Measurements from ENCODE around the gene CD300H.
"Not testable (repeated sequence)": the region's sequence is repeated elsewhere in the genome, so short reads cannot be mapped to it uniquely, and the experiment has no call there.

CD300H gene

DNA sequence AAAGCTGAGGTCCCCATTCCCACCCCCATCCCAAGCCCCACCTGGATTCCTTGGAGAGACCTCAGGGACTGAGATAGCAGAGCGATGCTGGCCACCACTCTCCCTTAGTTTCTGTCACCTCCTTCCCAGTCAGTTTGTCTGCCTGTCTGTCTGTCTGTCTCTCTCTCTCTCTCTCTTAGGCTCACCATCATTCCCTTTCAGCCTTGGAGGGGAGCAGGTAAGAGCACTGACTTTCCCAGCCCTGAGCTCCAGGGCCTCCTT, 41.9 kb downstream of the CD300H start:
- DNase-seq, result no peak

DNA sequence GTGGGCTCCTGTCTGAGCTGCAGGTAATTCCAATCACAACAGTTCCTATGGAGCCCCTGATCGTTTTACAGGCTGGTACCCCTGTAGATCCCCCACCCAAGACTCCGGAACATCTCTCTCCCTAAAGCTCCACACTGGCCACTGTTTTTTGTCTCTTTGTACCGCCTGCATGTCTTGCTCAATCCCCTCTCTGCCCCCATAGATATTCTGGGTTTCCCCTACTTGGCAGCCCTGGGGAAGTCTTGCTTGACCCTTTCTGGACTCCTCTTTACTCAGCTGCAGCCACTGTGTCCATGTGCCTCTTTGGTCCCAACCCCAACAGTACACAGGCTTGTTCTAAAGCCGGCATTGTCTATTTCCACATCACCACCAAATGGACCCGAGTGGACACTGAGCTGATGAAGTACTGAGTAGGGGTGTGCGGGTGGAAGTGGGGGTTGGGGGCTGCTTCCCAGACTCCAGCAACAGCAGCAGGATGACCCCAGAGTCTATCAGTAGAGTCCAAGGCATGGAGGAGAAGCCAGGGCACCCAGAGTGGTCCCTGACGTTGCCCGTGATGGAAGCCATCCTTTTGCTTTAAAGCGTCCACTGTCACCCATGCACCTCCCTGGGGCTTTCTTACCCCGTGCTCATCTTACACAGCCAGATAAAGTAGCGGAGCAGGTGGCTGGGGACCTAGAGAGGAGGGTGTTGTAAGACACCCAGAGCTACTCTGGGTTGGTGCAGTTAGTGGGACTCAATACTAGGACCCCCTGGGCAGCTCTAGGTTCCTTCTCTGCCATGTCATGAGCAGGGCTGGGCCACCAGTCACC, 42.5 kb downstream of the CD300H start:
- DNase-seq, result no peak

DNA sequence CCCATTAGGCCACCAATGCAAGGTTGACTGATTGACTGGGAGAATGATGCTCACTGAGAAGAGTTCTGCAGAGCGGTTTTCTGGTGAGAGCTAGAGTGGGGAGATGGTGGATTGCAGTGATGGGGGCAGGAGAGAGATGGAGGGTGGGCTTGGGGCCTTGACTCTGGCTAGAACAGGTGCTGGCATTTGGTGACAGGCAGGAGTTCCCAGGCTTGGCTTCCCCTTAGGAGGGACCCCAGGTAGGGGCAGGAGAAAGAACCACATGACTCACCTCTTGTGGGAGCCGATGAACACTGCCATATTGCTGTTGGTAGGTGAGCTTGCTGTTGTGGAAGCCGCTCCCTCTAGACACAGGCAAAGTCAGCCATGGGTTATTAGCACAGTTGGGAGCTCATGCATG, 44.0 kb downstream of the CD300H start:
- DNase-seq, result no peak

DNA sequence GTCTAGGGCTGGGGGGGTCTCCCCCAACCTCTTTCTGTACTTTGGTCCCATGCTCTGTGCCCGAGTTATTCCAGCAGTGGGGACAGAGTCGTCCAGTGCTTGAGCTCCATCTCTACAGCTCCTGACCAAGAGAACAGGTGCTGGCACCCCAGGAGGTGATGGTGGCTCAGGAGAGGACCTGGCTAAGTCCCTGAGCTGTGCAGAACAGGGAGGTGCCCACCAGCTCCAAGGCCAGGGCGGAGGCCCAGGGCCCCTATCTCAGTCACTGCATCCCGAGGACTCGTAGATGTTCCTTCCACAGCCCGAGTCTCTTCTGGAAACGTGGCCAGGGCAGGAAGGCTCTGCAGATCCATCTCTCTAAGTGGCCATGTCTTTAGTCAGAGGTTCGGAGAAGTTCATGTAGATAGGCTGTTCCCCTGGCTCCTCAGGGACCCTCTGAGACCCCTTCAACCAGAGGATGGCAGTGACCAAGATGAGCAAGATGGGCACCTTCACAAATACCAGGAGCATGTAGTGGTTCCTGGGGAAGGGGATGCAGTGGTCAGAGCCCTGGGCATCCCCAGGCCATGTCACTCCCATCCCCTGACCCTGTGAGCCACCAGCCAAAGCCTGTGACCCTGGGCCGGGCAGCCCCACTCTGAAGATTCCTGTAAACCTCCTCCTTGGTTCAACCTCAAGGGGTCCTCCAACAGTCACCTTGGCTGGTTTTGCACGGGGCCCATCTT, 44.8 kb downstream of the CD300H start:
- DNase-seq, result no peak

DNA sequence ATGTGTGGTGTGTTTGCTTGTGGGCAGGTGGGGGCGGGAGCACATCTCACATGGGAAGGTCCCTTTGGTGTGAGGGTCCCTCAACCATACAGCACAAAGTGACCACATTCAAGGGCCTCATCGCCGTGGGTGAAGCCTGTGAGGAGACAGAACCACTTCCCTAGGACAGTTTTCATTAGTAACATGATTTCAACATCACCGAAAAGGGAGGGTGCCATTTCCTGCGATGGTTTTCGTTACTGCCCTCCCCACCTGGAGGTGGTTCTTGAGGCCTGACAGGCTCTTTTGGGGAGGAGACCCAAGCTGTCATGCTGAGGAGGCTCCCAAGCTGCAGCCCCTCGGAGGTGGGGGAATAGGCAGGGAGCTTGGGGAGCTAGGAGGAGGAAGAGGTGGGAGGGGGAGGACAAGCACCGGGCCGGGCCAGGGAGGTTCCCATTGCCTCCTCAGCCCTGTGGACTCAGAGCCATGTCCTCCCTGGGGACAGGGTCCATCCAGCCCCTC, 45.6 kb downstream of the CD300H start:
- DNase-seq, result no peak

DNA sequence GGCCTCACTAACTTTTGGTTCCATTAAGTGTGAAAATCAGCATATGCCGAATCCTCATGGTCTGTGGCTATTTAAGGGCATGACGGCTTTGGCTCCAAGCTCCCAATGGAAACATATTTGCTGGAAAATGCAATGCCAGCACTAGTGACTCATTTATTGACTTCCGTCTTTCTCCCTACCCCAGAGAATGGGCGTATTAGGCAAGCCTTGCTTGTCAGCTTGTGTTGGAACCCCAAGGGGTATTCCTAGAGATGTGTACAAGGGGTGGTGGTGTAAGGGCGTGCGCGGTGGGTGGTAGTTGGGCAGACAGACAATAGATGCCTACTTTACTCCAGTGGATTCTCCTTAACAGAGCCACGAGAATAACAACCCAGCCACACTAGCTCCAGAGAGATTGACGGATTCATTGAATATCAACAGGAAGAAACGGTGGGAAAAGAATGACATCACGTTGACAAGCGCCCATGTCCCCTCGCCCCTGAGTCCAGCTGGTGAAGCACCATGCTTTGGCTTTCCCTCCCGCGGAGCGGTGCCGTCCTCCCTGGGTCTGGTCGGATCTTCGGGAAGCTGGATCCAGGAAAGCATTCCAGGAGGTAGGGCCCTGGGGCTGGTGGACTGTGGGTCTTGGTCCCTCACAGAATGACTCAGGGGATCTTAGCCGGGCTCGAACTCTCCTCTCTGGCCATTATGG, 46.4 kb downstream of the CD300H start:
- no peak for DNase-seq

DNA sequence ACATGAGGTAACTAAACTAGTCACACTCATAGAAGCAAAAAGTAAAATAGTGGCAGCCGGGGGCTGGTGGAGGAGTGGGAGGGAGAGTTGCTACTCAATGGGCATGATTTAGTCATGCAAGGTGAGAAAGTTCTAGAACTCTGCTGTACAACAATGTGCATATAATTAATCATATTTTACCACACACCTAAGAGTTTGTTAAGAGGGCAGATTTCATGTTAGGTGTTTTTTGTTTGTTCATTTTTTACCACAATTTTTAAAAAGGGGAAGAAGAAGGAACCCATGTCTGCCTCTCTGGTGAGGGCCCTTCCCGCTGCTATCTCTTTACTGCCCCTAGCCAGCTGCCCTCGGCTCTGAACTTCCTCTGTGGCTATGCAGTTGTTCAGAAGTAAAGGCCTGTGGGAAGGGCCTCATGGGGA, 47.3 kb downstream of the CD300H start:
- no peak for DNase-seq

DNA sequence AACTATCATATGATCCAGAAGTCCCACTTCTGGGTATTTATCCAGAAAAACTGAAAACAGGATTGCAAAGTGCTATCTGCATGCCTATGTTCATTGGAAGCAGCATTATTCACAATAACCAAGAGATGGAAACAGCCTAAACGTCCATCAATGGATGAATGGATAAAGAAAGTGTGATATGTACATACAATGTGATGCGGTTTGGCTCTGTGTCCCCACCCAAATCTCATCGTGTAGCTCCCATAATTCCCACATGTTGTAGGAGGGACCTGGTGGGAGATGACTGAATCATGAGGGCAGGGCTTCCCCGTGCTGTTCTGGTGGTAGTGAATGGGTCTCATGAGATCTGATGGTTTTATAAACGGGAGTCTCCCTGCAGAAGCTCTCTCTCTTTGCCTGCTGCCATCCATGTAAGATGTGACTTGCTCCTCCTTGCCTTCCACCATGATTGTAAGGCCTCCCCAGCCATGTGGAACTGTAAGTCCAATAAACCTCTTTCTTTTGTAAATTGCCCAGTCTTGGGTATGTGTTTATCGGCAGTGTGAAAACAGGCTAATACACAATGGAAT, 48.8 kb downstream of the CD300H start:
- not testable (repeated sequence) for DNase-seq

DNA sequence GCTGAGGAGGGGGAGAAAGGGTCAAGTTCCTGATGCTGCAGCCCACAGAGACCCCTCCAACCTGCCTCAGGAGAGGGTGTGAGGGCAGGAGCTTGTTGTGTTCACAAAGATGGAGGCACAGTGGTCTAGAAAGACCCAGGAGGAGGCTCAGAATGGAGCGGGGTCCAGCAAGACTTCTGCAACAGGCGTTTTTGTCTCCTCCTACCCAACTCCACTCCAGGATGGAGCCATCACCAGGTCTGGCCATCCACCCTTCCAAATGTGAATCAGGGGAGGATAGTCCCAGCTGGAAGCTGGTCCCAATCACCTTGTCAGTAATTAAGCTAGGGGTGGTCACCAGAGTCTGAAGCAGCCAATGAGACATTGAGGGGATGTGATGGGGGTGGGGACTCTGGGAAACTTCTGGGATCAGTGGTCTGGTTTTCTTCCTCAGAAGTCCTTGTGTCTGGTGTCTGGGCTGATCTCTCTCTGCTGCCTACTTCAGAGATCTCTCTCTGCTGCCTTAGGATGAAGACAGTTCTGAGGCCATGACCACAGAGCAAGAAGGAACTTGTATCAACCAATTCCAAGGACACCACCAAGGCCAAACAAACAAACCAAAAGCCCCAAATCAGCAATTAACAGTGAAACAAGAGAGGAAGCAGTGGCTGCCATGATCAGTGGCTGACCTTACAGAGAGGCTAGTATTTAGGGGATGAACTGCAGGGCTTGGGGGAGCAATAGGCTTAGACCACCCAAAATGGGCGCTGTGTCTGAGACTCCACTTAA, 50.6 kb downstream of the CD300H start:
- DNase-seq, result no peak

DNA sequence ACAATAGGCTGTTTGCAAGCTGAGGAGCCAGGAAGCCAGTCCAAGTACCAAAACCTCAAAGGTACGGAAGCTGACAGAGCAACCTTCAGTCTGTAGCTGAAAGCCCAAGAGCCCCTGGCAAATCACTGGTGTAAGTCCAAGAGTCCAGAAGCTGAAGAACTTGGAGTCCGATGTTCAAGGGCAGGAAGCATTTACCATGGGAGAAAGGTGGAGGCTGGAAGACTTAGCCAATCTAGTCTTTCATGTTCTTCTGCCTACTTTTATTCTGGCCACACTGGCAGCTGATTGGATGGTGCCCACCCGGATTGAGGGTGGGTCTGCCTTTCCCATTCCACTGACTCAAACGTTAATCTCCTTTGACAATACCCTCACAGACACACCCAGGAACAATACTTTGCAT, 51.4 kb downstream of the CD300H start:
- DNase-seq, result no peak

DNA sequence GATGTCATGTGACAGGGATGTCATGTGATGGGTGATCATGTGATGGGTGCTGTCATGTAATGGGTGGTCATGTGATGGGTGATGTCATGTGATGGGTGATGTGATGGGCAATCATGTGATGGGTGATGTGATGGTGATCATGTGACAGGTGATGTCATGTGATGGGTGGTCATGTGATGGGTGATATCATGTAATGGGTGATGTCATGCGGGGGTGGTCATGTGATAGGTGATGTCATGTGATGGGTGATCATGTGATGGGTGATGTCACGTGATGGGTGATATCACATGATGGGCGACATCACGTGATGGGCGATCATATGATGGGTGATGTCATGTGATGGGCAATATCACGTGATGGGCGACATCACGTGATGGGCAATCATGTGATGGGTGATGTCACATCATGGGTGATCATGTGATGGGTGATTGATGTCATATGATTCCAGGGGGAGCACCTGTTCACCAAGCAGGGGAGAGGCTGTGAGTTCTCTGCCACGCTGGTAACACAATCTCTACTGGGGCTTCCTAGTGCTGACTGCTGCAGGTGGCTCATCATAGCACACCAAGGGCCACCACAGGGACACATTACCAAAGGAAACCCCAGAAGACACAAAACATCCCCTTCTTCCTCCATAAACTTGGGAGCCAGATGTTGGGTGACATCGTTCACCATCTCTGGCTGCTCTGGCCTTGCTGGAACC, 52.5 kb downstream of the CD300H start:
- no peak for DNase-seq

DNA sequence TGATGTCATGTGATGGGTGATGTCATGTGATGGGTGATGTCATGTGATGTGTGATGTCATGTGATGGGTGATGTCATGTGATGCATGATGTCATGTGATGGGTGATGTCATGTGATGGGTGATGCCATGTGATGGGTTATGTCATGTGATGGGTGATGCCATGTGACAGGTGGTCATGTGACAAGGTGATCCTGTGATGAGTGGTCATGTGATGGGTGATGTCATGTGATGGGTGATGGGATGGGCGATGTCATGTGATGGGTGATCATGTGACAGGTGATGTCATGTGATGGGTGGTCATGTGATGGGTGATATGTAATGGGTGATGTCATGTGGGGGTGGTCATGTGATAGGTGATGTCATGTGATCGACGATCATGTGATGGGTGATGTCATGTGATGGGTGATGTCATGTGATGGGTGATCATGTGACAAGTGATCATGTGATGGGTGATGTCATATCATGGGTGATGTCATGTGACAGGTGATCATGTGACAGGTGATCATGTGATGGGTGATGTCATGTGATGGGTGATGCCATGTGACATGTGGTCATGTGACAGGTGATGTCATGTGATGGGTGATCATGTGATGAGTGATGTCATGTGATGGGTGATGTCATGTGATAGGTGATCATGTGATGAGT, 53.2 kb downstream of the CD300H start:
- no peak for DNase-seq

DNA sequence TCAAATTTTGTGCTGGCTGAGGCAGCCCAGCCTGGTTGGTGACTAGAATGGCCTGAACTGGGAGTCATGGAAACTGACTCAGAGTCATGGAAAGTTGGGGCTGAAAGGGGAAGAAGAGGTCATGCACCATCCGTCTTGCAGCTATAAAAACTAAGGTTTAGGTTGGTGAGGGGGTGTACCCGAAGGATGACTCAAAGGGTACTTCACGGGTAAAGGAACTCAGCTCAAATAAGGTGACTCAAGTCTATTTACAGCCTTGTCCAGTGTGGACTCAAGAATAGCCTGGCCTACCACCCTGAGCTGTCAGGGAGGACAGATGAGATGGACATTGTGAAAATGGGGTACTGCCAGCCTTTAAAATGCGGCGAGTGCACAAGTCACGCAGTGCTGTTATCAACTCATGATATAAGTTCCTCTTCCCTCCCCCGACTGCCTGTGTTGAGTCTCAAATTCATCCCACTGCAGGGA, 54.7 kb downstream of the CD300H start:
- DNase-seq, result no peak

DNA sequence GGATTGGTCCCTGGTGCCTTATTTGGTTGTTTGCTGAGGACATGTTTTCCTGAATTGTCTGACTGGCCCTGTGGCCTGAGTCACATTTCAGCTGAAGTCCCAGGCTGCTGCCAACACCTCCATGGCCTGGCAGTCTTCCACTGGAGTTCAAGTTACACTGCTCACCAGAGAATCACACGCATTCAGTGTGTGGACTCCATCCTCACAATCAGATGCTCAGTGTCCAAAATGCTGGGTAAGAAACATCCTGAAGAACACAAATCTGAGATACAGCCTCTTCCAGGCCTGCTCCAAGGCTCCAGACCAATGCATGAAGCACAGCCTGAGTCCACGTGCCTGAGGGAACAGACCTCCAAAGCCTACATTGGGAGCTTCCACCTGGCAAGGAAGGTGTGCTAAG, 55.3 kb downstream of the CD300H start:
- DNase-seq, result no peak

Measured in DMS79 treated with DMSO at 0.1 percent for 48 hours (cell line).